MM.1S (cell line): ENCODE data around the gene FASTK.

Experiments used
- EZH2 ChIP-seq: fragments of 300-600 bp; sonication (generic); optimal IDR thresholded peaks from 2 replicates; pipeline ENCODE3; 2017; ENCODE audit warnings: low read depth, mild to moderate bottlenecking, antibody characterized with exemption, low read length, mixed read lengths
- EZH2phosphoT487 ChIP-seq: fragments of 300-600 bp; sonication (generic); IDR thresholded peaks from 2 replicates; pipeline ENCODE4 v1.6.1; 2018; ENCODE audit warnings: antibody characterized with exemption, low read length
- TF ChIP-seq, protein P1 (sequence below): fragments of 300-600 bp; sonication (generic); IDR thresholded peaks from 2 replicates; pipeline ENCODE4 v1.5.1; 2016; ENCODE audit warnings: antibody characterized with exemption, low read length, mixed read lengths

DNA sequence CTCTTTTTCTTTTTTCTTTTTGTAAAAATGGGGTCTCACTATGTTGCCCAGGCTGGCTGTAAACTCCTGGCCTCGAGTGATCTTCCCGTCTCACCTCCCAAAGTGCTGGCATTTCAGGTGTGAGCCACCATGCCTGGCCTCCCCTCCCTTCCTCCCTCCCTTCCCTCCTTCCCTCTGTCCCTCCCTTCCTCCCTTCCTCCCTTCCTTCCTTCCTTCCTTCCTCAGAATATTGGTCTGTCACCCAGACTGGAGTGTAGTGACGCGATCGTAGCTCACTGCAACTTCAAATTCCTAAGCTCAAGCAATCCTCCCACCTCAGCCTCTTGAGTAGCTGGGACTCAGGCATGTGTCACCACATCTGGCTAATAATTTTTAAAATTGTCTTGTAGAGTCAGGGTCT is 14.1 kb upstream of the FASTK start:
- TF ChIP-seq, protein P1, sequence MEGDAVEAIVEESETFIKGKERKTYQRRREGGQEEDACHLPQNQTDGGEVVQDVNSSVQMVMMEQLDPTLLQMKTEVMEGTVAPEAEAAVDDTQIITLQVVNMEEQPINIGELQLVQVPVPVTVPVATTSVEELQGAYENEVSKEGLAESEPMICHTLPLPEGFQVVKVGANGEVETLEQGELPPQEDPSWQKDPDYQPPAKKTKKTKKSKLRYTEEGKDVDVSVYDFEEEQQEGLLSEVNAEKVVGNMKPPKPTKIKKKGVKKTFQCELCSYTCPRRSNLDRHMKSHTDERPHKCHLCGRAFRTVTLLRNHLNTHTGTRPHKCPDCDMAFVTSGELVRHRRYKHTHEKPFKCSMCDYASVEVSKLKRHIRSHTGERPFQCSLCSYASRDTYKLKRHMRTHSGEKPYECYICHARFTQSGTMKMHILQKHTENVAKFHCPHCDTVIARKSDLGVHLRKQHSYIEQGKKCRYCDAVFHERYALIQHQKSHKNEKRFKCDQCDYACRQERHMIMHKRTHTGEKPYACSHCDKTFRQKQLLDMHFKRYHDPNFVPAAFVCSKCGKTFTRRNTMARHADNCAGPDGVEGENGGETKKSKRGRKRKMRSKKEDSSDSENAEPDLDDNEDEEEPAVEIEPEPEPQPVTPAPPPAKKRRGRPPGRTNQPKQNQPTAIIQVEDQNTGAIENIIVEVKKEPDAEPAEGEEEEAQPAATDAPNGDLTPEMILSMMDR, result no peak
- no peak for TF ChIP-seq EZH2
- TF ChIP-seq EZH2phosphoT487, result no peak
